Measurements from ENCODE around the gene DPM2. TPM values are rescaled to one million over a fixed set of nuclear protein-coding genes. Genes with fewer than 3 reads are reported as not detected.

Gene DPM2
- total RNA-seq, 2 donors from 2014 or later, result 23.3 to 39.9 TPM

DNA sequence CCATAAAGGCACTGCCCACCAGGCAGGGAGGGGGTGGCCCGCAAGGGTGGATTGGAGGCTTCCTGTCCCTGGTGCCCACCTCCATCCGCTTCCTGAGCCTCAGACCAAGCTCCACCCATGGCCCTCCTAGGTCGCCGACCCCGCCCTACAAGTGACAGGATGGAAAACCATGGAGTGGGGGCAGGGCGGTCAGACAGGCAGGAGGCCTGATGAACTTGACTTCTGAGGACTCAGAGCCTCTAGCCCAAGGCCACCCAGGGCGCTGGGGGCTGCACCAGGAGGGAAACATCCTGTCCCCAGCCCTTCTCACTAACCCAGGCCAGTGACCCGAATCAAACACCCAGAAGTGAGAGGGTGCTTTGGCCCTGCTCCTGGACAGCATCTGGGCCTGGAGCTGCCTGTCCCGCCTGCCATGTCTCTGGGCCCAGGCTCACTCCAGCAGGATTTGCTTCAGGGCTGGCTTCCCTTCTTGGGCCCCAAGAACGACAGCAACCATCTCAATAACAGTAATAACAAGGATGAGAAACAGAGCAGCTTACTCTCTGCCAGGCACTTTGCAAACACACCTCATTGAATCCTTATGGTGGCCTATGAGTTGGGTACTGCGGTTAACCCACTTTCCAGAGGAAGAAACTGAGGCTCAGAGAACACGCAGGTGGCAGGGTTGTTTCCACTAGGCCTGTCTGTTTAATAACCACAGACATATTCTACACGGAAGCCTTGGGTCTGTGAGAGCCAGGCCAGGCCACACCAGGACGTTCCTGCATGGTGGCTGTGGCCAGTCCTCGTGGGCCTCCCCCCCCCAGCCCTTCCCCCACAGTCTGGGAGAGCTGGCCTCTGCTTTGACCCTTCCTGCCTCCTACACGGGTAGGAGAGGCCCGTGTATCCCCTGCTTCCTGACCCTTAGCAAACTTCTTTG lies 33.8 kb downstream of the DPM2 start:
- intact Hi-C loops (cut with DNase I), result no loop called here
- Histone ChIP-seq H3K9me3 (no peaks in the 10 kb centered on the region), H3K27me3 (no peaks in the 10 kb centered on the region), H3K36me3 (replicated peaks in 1 of 2; ENCODE audit: insufficient read depth in 1 of 2, low read depth in 2 of 2) (no peaks in the 10 kb centered on the region), H3K4me3 (no peak overlapping the region), H3K27ac (peak overlapping the region; percentile 40 to 88 (median 80)), H3K4me1 (peaks cover 51% of the 10 kb centered on the region)
- ATAC-seq (no peak), DNase-seq (peak; percentile 43 to 62 (median 52))
- peak in 1 of 3 donors; percentile 6 for TF ChIP-seq POLR2A (IDR thresholded peaks at IDR 0.05)
- TF ChIP-seq, protein P1, sequence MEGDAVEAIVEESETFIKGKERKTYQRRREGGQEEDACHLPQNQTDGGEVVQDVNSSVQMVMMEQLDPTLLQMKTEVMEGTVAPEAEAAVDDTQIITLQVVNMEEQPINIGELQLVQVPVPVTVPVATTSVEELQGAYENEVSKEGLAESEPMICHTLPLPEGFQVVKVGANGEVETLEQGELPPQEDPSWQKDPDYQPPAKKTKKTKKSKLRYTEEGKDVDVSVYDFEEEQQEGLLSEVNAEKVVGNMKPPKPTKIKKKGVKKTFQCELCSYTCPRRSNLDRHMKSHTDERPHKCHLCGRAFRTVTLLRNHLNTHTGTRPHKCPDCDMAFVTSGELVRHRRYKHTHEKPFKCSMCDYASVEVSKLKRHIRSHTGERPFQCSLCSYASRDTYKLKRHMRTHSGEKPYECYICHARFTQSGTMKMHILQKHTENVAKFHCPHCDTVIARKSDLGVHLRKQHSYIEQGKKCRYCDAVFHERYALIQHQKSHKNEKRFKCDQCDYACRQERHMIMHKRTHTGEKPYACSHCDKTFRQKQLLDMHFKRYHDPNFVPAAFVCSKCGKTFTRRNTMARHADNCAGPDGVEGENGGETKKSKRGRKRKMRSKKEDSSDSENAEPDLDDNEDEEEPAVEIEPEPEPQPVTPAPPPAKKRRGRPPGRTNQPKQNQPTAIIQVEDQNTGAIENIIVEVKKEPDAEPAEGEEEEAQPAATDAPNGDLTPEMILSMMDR (IDR thresholded peaks at IDR 0.05), result no peak
- WGBS, 2 donors, result 59 to 70% methylated on average over 8 to 17 of the region's 17 CpGs

DNA sequence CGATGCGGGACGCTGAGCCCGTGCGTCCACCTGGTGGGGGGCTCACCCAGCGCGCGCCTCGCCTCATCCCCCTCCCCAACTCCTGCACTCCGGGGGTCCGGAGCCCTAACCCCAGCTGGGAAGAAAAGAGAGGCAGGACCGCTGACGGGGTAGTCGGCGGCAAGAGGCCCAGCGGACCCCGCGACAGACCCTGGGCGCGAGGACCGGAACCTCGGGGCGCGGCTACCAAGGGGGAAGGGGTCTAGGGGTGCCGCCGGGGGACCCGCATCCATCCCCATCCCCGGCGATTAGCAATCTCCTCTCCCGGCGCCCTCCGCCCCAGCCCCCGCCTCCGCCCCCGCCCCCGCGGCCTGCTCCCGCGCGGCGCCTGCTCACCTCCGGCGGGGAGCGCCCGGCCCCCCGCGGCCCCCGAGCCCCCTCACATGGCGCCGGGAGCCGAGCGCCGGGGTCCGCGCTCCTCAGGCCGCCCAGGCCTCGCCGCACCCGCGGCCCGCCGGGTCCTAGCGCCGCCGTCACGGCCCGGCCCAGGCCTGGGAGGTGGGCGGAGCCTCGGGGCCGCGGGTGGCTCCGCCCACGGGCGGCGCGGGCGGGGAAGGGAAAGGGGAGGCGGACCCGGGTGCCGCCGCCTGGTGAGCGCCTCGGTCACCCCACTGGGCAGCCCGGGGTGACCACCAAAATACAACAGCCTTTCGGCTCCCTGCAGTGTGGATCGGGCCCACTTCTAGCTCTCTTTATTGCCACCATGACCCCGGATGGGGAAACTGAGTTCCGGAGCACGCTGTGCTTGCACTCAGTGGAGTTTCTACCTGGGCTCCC lies 38.3 kb downstream of the DPM2 start, which contains the start of gene ST6GALNAC6:
TSS of gene ST6GALNAC6 (minus strand) at position 476 of the 816 bp plus-strand sequence. CDS start 1,622 bp downstream, outside the sequence.
- DNase-seq (peak; percentile 62 to 79 (median 74)), ATAC-seq (peak; percentile 81)
- H3K4me1 ChIP-seq, result peaks cover 47% of the 10 kb centered on the region
- H3K9me3 ChIP-seq, result no peaks in the 10 kb centered on the region
- WGBS, 2 donors, result 1 to 20% methylated on average over 1 to 49 of the region's 89 CpGs
- H3K27ac ChIP-seq, result peak within 1 kb of the TSS; percentile 33 to 89 (median 78)
- H3K36me3 ChIP-seq (replicated peaks in 1 of 2; ENCODE audit: insufficient read depth in 1 of 2, low read depth in 2 of 2), result peaks cover 2 to 9% of the 10 kb centered on the region in 2 donors
- intact Hi-C loops (cut with DNase I), result no loop called here
- no peaks in the 10 kb centered on the region for H3K27me3 ChIP-seq
- TF ChIP-seq POLR2A (IDR thresholded peaks at IDR 0.05), result peak in 2 of 3 donors; percentile 14 to 27
- TF ChIP-seq, protein P1 (IDR thresholded peaks at IDR 0.05), result peak in 1 of 7 experiments; percentile 2
- peak within 1 kb of the TSS; percentile 57 to 95 for H3K4me3 ChIP-seq

DNA sequence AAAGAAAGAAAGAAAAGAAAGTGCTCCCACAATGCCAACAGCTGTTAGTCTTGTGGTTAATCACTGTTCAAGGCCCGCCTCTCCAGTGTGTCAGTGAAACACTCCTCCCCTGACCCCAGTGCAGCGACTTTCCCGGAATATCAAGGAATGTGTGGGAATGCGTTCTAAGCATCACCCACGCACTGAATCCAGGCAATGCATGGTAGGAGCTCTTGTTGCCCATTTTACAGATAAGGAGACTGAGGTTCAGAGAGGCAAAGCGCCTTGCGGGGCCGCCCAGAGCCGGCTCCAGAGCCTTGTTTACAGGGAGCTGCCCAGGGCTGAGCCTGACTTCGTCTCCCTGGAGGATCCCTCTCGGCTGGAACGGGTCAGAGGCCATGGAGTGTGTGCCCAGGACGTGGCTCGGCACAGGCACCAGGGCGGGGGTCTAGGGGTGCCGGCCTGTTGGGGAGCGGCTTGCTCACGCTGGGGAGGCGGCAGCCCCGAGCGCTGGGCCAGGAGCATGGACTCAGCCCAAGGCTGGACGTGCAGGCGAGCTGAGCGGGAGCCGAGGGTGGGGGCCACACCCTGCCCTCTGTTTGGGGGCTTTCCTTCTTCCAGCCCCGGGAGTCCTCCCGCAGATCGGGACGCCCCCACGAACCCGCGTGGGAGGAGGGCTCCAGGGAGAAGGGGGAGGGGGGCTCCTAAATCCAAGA lies 39.1 kb downstream of the DPM2 start:
- ATAC-seq (peak; percentile 43), DNase-seq (peak; percentile 50 to 71 (median 58))
- Histone ChIP-seq H3K4me3 (peak overlapping the region; percentile 57 to 95), H3K4me1 (peaks cover 40% of the 10 kb centered on the region), H3K27me3 (no peaks in the 10 kb centered on the region), H3K36me3 (replicated peaks in 1 of 2; ENCODE audit: insufficient read depth in 1 of 2, low read depth in 2 of 2) (peaks cover 8 to 17% of the 10 kb centered on the region in 2 donors), H3K9me3 (peaks cover 0 to 5% (median 0%) of the 10 kb centered on the region in 3 donors), H3K27ac (peak overlapping the region; percentile 33 to 89 (median 78))
- intact Hi-C loops (cut with DNase I), result no loop called here
- 4 to 5% methylated on average over 4 to 32 of the region's 32 CpGs for WGBS, 2 donors
- TF ChIP-seq, protein P1 (IDR thresholded peaks at IDR 0.05), result no peak
- TF ChIP-seq POLR2A (IDR thresholded peaks at IDR 0.05), result peak in 2 of 3 donors; percentile 8 to 26

DNA sequence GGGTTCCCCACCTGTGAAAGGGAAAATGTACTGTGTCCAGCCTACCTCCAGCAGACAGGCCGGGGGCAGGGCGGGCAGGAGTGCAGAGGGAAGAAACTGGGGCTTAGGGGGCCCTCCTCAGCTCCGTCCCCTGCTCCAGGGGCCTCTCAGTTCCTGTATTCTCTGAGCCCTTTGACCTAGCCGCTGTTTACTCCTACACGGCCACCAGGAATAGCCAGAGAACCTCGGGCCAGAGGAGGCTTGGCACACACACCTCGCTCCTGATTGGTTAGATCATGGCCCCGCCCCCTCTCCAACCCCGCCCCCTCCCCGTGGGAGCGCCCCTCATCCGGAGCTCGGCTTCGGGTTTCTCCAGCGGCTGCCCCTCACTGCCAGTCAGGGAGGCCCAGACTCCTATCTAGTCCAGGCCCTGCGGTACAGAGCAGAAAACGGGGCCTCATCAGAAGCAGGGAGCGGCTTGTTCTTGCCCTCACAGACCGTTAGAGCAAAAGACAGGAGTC lies 40.4 kb downstream of the DPM2 start:
- DNase-seq (peak; percentile 77 to 89 (median 88)), ATAC-seq (peak; percentile 70)
- TF ChIP-seq, protein P1 (IDR thresholded peaks at IDR 0.05), result no peak
- no peak for TF ChIP-seq POLR2A (IDR thresholded peaks at IDR 0.05)
- peaks cover 16 to 23% of the 10 kb centered on the region in 2 donors for H3K36me3 ChIP-seq (replicated peaks in 1 of 2; ENCODE audit: insufficient read depth in 1 of 2, low read depth in 2 of 2)
- peak overlapping the region; percentile 36 to 89 (median 78) for H3K27ac ChIP-seq
- peaks cover 34% of the 10 kb centered on the region for H3K4me1 ChIP-seq
- 6 to 8% methylated on average over 10 to 19 of the region's 19 CpGs for WGBS, 2 donors
- H3K27me3 ChIP-seq, result no peaks in the 10 kb centered on the region
- no peak overlapping the region for H3K4me3 ChIP-seq
- H3K9me3 ChIP-seq, result peaks cover 0 to 15% (median 0%) of the 10 kb centered on the region in 3 donors
- intact Hi-C loops (cut with DNase I), result no loop called here

Data from body of pancreas (tissue), 4 donors.